ENCODE measurements around the gene AUH.
A peak's percentile ranks its signal among the peaks of the same experiment; 100 is the strongest.
"Not testable (repeated sequence)": the region's sequence is repeated elsewhere in the genome, so short reads cannot be mapped to it uniquely, and the experiment has no call there.

The AUH gene

DNA sequence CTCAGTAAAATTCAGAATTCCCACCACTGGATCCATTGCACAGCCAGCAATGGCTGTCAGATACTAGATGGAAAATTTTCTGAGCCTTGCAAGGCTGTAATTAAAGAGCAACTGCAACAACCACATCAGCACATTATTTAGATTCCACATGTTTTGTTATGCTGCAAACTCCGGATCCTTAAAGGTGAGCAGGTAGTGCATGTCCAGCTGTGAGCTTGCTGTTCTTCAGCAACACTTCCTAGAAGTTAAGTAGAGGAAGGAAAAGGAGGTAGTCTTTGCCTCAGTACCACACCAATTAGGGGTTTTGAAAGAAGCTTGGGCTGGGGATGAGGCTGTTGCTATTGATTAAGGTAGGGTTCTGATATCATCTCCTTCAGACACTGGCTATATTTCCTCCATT is 144.3 kb downstream of the AUH start:
- no peak for DNase-seq (ENCODE audit: extremely low spot score, insufficient read length, low read depth)
- FAIRE-seq = no peak

- FAIRE-seq = no peak
- DNase-seq (ENCODE audit: extremely low spot score, insufficient read length, low read depth) = no peak
These were observed 146.9 kb downstream of the AUH start for GRCh38 chr9:91214867-91215266.

DNA sequence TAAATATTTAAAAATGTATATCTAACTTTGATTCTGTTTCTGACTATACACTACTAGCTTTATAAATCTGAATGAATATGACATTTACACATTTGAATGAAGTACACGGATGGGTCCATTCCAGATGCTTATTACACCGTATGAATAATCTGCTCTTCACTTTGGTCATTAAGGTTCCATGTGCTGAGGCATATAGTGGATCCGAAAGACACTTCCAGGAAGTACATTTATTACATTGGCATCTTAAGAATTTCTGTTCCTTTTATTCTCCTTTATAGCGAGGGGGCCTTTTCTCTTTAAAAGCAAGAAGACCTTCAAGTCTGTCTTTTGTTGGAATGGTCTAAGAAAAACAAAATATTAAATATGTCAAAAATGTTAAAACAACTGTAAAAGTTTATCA is 147.6 kb downstream of the AUH start:
- DNase-seq (ENCODE audit: extremely low spot score, insufficient read length, low read depth) (no peak), FAIRE-seq (no peak)

DNA sequence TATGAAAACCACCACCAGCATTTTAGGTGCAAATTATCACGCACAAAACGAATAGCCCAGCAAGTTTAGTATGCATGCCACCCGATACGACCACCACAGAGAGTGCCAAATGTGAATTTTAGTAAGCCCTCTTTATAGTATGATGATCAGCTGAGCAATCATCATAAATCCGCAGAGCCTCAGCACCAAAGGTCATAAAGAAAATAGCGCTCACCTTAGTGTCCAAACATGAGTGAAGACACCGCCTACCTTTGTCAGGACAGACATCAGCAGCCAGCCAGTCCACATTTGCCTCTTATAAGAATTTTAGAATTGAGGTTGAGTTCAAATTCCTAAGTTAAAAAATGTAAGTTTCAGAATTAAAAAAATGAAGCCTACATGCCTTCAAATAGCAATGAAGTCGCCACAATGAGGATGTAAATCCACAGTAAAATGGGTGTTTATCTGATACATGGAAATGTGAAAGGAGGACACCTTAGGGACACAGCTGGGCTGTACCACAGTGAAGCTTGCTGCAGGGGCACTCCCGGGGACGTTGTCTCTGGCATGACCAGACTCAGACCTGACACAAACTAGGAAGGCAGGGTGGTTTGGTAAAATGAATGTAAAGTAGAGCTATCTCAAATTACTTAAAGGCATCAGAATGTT is 149.0 kb downstream of the AUH start:
- FAIRE-seq (no peak), DNase-seq (ENCODE audit: extremely low spot score, insufficient read length, low read depth) (no peak)

DNA sequence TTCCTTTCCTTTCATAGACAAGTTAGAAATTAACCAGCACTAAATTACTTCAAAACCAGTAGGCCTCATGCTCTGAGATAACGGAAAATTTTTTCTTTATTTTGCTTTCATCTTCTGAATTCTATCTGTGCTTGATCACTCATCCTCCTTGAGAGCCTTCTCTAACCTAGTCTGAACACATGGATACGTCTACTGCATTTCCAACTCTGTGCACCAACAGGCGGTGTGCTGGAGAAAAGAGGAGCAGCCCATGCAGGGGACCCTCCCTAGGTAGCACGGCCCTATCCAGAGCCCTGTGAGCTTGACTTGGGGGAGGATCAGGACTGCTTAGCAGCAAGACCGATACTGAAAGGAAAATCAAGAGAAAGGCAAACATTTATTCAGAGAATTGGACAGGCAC is 149.8 kb downstream of the AUH start:
- DNase-seq (ENCODE audit: extremely low spot score, insufficient read length, low read depth) (no peak), FAIRE-seq (no peak)

DNA sequence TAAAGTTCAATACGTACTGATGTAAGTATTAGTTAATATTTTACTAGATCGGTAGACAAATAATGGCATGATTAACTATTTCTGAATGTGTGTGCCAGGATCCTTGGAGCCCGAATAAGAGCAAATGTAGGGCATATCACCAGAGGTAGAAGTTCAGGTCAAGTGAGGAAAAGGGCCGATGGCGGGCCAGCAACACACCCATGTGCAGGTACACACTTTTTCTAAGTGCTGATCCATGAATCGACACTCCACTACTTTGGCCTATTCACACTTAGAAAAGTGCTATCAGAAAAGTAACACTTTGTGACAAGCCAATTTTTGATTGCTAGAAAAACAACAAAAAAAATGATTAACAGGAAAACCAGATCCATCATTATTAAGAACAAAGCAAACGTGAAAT is 150.3 kb downstream of the AUH start:
- FAIRE-seq (peak; percentile 29), DNase-seq (ENCODE audit: extremely low spot score, insufficient read length, low read depth) (no peak)

DNA sequence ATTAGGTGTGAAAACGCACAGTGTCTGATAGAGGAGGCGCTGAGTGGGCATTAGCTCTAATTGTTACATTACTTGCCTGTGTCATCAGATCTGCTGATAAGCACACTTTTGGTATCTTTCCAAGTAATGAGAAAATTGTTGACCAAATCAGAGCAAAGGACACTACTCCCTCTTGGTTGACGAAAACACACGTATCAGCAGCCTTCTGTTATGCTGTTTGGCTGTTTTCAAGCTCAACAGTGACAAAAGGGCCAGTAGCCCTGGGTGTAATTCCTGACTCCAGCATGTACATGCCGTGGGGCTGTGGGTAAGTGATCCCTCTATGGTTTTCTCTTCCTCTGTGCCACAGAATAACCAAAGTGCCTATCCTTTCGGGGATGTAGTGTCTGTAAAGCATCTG is 151.4 kb downstream of the AUH start:
- DNase-seq (ENCODE audit: extremely low spot score, insufficient read length, low read depth) (no peak), FAIRE-seq (no peak)

DNA sequence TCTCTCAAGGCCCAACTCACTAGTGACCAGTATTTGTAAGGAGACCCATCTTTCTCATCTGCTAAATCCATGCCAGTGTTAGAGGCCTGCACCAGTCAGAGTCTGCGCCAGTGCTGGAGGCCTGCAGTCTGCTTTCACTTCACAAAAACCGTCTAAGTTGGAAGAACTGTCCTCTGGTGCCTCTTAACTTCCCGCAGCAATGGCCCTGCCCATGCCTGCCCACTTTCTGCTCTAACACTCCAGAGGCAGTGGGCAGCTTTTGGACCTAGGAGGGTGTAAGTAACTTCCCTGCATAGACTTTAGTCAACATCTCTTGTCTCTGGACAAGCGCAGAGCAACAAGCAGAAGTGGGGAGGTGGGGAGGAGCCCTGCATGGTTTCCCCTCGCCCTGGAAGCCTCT is 152.9 kb downstream of the AUH start:
- FAIRE-seq = no peak
- no peak for DNase-seq (ENCODE audit: extremely low spot score, insufficient read length, low read depth)

GRCh38 chr9:91208419-91208745 is 153.3 kb downstream of the AUH start:
- no peak for DNase-seq (ENCODE audit: extremely low spot score, insufficient read length, low read depth)
- FAIRE-seq = no peak

- DNase-seq (ENCODE audit: extremely low spot score, insufficient read length, low read depth) (peak; percentile 42), FAIRE-seq (peak; percentile 98)
These were observed 153.8 kb downstream of the AUH start for GRCh38 chr9:91207729-91208418.

DNA sequence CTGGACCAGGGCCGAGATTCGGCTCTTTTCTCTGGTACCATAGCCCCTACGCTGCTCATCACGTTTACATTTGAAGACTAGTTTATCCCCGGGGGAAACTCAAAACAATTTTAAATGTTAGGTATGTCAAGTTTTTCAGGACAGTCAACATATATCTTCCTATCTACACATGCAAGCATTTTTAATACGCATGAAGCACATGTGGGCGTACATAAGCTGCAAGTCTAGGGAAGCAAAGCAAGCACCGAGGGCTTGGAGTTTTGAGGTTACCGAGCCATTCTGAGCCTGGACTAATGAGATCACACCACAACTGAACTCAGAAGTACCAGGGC is 154.4 kb downstream of the AUH start:
- no peak for FAIRE-seq
- no peak for DNase-seq (ENCODE audit: extremely low spot score, insufficient read length, low read depth)

GRCh38 chr9:91206806-91207205 is 154.9 kb downstream of the AUH start:
- DNase-seq (ENCODE audit: extremely low spot score, insufficient read length, low read depth) = no peak
- FAIRE-seq = no peak

- FAIRE-seq (no peak), DNase-seq (ENCODE audit: extremely low spot score, insufficient read length, low read depth) (no peak)
These were observed 158.9 kb downstream of the AUH start for GRCh38 chr9:91202736-91203283.

DNA sequence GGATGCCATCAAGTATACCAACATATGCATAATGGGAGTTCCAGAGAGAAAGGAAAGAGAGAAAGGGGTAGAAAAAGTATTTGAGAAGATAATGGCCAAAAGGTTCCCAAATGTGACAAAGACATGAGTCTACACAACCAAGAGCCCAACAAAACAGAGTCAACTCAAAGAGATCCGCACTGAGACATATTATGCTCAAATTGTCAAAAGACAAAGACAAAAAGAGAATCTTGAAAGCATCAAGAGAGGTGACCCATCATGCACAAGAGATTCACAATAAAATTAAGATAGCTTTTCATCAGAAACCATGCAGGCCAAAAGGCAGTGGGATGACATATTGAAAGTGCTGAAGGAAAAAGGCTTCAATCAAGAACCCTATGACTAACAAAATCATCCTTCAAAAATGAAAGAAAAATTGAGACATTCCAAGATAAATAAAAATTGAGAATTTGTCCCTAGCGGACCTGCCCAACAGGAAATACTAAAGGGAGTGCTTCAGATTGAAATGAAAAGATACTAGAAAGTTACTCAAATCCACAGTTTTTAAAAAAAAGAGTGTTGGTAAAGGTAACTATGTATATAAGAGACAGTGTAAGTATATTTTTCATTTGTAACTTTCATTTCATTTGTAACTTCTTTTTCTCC is 160.9 kb downstream of the AUH start:
- FAIRE-seq = no peak
- DNase-seq (ENCODE audit: extremely low spot score, insufficient read length, low read depth) = no peak

DNA sequence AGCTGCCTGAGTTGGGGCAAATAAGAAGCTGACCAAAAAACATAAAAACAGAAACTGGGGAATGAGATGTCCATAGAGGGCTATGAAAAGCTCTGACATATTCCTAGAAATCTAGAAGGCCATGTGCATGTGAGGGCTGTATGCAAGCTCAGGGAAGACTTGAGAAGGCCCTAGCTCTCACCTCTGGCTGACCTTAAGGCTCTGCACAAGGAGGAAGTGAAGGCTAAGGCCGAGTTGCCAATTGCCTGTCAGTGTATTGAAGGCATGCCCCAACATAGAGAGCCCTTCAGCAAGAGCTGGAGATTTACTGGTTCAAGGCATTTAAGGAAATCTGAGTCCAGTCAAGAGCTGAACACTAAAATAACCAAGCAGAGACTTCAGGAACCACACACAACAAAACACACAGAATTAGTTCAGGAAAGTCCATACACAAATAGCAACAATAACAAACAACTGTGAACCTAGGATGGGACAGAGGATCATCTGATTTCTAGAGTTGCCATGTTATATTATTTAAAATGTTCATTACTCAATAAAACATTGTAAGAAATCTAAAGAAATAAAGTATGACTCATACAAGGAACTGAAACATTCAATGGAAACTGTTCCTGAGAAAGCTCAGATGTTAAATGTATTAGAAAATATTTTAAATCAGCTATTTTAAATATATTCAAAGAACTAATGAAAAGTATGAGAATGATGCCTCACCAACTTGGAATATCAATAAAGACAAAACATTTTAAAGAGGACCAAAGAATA is 161.8 kb downstream of the AUH start:
- FAIRE-seq = peak; percentile 69
- no peak for DNase-seq (ENCODE audit: extremely low spot score, insufficient read length, low read depth)

DNA sequence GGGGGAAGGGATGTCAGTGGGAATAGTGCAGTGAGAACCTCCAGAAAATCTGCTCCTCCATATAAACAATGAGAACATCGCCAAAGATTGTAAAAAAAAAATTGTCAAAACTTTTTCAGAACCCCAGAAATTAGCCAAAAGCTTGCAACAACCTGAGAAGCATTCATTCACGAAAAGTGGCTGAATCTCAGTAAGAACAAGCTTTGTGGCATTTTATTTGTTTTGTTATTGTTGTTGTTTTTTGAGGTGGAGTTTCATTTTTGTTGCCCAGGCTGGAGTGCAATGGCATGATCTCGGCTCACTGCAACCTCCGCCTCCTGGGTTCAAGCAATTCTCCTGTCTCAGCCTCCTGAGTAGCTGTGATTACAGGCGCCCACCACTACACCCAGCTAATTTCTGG is 162.8 kb downstream of the AUH start:
- not testable (repeated sequence) for FAIRE-seq; DNase-seq (ENCODE audit: extremely low spot score, insufficient read length, low read depth)

DNA sequence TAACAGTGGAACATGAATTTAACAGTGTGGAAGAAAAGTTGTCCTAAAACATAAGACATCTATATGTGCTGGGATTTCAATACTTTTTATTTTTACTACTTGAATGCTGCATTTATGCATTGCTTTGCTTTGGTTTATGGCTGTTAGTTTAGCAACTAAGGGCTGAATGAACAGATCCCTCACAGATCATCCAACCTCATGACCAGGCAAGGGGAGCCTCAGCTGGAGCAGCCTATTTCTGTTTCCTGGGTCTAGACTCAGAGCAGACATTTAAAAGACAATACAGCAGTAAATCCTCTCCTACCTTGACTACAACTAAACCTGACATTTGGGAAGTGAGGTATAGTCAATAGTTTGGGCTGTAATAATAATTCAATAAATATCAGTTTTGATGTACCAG is 163.3 kb downstream of the AUH start:
- no peak for DNase-seq (ENCODE audit: extremely low spot score, insufficient read length, low read depth)
- no peak for FAIRE-seq

DNA sequence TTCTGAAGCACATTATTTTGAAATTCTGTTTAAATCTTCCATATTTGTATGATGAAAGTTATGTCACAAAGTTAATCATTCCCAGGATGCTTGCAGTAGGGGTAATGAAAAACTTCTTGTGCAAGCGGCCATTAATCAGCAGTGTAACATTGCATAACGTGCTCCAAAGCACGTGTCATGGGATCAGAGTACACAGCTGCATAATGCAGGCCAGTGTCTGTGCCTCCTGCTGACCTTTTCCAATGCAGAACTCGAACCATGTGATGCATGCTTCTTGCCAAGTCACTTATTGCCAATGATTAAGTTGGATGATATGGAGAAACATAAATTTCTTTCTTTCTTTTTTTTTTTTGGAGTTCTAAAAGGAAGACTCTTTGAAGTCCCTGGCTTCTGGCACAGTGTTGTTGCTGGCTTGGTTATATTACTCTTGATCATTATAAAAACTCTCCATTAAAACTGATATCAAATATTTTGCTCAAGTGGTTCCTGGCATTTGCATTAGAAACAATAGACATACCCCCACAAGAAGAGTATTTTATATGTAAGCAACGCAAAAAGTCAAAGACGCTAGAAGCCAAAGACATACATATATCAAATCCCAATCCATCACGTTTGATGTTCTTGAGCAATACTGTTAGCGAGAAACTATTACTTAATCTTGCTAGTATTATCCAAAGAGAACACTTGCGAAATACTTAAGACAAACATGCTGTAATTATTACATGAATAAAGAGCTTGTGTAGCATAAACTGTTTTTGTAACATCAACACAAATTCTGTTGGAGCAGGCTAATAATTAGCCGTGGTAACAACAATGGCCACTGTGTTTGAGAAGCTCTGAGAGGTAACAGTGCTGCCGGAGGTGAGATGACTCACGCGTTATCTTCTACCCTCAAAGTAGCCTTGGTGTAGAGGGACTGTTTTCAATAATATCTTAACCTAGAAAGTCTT is 164.2 kb downstream of the AUH start:
- no peak for DNase-seq (ENCODE audit: extremely low spot score, insufficient read length, low read depth)
- no peak for FAIRE-seq

- FAIRE-seq = no peak
- DNase-seq (ENCODE audit: extremely low spot score, insufficient read length, low read depth) = no peak
These were observed 165.4 kb downstream of the AUH start for GRCh38 chr9:91196103-91196950.

Measured in GM18507 (cell line).